HPDE6-E6E7 (cell line): Measurements from ENCODE around the gene STAMBPL1.

Experiments used
- DNase-seq: peaks from one replicate; pipeline ENCODE4 v3.0.0; 2011; ENCODE audit warnings: missing footprints; ENCODE audit errors: extremely low spot score

STAMBPL1 gene

GRCh38 chr10:88949912-88950837, 70.1 kb downstream of the STAMBPL1 start:
- DNase-seq: no peak

GRCh38 chr10:88952647-88953111, 72.6 kb downstream of the STAMBPL1 start, which contains the start of gene ACTA2:
TSS of gene ACTA2 (minus strand) at chr10:88952773. CDS start at chr10:88948930, 3,843 bp downstream.
- DNase-seq: no peak

- DNase-seq: no peak
Measured at GRCh38 chr10:88953662-88954061, 73.6 kb downstream of the STAMBPL1 start.

DNA sequence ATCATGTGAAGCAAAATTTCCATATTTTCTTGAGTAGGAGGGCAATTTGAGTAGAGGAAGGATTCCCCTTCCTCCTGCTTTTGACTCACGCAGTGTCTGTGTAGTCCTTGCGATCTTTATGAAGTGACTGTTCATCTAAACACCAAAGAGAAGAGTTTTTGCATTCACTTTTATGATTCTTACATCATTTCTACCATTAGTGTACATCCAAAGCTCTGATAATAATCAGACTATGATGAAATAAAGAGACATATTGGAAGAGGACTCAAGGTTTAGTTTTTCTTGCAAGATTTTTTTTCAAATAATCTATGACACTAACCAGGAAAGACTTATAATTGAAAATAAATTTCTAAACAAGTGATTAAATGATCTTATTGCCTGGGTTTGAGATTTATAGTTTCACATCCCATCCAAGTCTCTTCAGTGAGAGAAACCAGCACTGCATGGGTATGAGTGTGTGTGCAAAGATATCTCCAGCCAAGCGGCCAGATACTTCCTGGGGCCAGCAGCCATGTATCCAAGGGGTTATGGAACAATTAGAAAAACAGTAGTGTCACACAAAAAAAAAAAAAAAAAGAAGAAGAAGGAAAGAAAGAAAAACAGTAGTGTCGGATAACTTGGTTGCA, 74.5 kb downstream of the STAMBPL1 start:
- no peak for DNase-seq

GRCh38 chr10:88957381-88957780, 77.3 kb downstream of the STAMBPL1 start:
- DNase-seq: no peak

- no peak for DNase-seq
Measured at GRCh38 chr10:88958721-88959120, 78.7 kb downstream of the STAMBPL1 start.

DNA sequence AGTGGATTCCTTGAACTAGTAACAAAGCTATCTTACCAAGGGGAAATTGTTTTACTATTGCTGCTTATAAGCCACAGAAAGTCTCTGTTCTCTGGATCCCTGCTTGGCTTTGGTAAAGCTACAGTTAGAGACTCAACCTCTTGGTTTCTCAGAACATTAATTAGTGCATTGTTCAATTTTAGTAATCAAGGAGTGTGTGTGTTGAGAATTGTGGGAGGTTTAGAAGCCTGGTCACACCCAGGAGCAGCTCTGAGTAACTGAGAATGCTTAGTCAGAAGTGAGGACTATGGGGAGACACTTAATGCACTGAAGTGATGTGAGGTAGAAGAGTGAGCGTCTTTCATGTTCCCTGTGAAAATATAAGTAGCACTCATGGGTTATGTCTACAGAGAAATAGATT, 80.8 kb downstream of the STAMBPL1 start:
- DNase-seq: no peak

- no peak for DNase-seq
Measured at GRCh38 chr10:88961266-88961665, 81.2 kb downstream of the STAMBPL1 start.

- no peak for DNase-seq
Measured at GRCh38 chr10:88962336-88962735, 82.3 kb downstream of the STAMBPL1 start.

DNA sequence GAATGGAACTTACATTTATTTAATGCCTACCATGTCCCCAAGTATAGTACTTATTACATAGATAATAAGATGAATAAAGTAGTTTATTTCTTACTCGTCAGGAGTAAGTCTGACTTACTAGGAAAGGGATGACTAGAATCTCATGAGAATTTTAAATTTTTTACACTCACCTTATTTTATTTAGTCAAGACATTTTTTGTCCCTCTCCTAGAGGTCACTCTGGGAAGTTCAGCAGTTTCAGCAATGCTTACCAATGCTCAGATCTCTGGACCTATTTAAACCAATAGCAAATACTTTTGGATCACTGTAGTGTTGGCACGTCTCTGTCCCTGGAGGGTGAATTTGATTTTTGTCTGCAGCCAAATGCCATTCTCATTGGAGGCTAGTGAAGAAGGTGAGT, 83.3 kb downstream of the STAMBPL1 start:
- no peak for DNase-seq

- no peak for DNase-seq
Measured at GRCh38 chr10:88964360-88964759, 84.3 kb downstream of the STAMBPL1 start.

- DNase-seq: no peak
Measured at GRCh38 chr10:88964869-88965415, 84.9 kb downstream of the STAMBPL1 start.

DNA sequence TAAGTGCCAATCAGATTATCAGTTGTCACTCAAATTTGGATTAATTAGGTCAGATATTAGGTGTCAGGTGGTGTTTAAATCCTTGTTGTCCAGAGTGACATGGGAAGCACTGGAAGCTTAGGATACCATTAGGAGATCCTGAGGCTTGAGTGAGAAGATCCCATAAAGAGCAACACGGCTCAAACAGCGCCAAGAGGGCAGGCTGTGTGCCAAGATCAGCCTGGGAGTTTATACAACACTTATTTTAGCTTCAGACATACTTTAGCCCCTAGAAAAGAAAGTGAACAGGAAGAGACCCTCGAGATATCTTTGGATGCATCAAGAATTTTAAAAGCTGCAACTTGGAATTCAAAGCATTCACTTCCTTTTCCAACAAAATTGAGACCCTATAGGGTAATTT, 86.8 kb downstream of the STAMBPL1 start:
- DNase-seq: no peak

DNA sequence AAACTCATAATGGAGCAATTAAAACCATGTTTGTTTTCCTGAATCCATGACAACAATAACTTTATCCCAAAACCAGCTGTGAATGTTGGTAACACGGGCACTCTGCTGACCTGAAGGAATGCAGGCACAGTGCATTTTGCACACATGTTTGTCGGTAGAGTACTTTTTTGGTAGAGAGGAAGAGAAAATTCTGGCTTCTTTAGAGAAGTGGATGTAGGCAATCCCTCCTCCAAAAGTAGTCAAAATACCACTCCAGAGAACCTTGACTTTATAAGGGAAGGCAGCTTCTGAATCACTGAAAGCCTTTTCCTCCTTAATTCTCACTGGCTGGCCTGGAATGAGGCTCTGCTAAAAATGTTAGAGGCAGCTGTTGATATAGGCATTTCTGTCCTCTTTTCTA, 88.3 kb downstream of the STAMBPL1 start:
- no peak for DNase-seq

GRCh38 chr10:88971221-88972061, 91.4 kb downstream of the STAMBPL1 start:
- DNase-seq: no peak
